A549 (cell line): ENCODE data around the gene CCDC57. TPM values are rescaled to one million over a fixed set of nuclear protein-coding genes. Genes with fewer than 3 reads are reported as not detected.

ENCODE experiments used
- ATAC-seq, 2 experiments: fragments of 200-7000 bp in 1 of 2; fragments of >200 bp in 1 of 2; cut with Nextera tagmentation in 1 of 2; cut with Tn5 transposase in 1 of 2; 3 replicates each; pipeline versions ENCODE4 v1.8.0 to v1.9.1; 2018 to 2020; ENCODE audit warnings: mild to moderate bottlenecking in 1 of 2, moderate library complexity in 1 of 2
- CTCF ChIA-PET: fragments of 300-600 bp; sonication (Branson Sonifier 250); formaldehyde crosslinking; extraction: SDS; loops from one replicate; lab custom pipeline; 2021; ENCODE audit warnings: antibody characterized with exemption, inconsistent platforms; lab: Yijun Ruan, JAX
- POLR2A ChIA-PET: fragments of 350-600 bp; formaldehyde crosslinking; extraction: SDS; loops from one replicate; lab custom pipeline; 2021; ENCODE audit warnings: antibody characterized with exemption, inconsistent platforms; lab: Yijun Ruan, JAX
- DNase-seq, 2 experiments: peaks; one replicate each; pipeline versions ENCODE4 v3.0.0 to v3.0.0-alpha.2; 2011 to 2016; ENCODE audit warnings: low read depth in 1 of 2, low spot score in 1 of 2
- FAIRE-seq: peaks from 2 replicates; lab custom pipeline; 2011; peaks lifted over from hg19 to GRCh38; lab: Jason Lieb, UNC
- H3K27ac ChIP-seq, 2 experiments: fragments of >200 bp; sonication (Bioruptor Twin); formaldehyde crosslinking; 3 replicates each; pipeline ENCODE4 v1.5.1; 2016 to 2017
- H3K4me1 ChIP-seq: fragments of >200 bp; sonication (Bioruptor Twin); formaldehyde crosslinking; 3 replicates; pipeline ENCODE4 v1.6.1; 2016
- H3K4me2 ChIP-seq: fragments of >200 bp; sonication (Bioruptor Twin); formaldehyde crosslinking; 3 replicates; pipeline ENCODE4 v1.6.1; 2016
- H3K4me3 ChIP-seq: fragments of >200 bp; sonication (Bioruptor Twin); formaldehyde crosslinking; 3 replicates; pipeline ENCODE4 v1.5.1; 2016
- H3K9me3 ChIP-seq: fragments of >200 bp; sonication (Bioruptor Twin); formaldehyde crosslinking; 3 replicates; pipeline ENCODE4 v1.6.1; 2016
- BHLHE40 ChIP-seq: IDR thresholded peaks from 2 replicates; pipeline ENCODE4 v1.6.1; 2012; ENCODE audit warnings: low read depth, low read length, inconsistent platforms
- CEBPB ChIP-seq, 2 experiments: fragments of >200 bp in 1 of 2; sonication (Bioruptor Twin) in 1 of 2; formaldehyde crosslinking in 1 of 2; IDR thresholded peaks; 2 replicates each; pipeline ENCODE4 v1.6.1; 2012 to 2016
- CHD2 ChIP-seq: fragments of 150-350 bp; IDR thresholded peaks from 2 replicates; pipeline ENCODE4 v1.6.1; 2014; ENCODE audit warnings: low read length; ENCODE audit not compliant: partially characterized antibody
- CHD4 ChIP-seq: fragments of 200-600 bp; sonication (generic); IDR thresholded peaks from 2 replicates; pipeline ENCODE4 v1.6.1; 2016; ENCODE audit warnings: antibody characterized with exemption, mild to moderate bottlenecking, borderline replicate concordance
- EHF ChIP-seq: fragments of 250-450 bp; sonication (Bioruptor Pico); IDR thresholded peaks from 2 replicates; pipeline ENCODE4 v1.5.0; 2020; ENCODE audit warnings: mild to moderate bottlenecking
- EP300 ChIP-seq, 2 experiments: fragments of >200 bp; sonication (Bioruptor Twin); formaldehyde crosslinking; IDR thresholded peaks; 2 replicates in 1 of 2; 3 replicates in 1 of 2; pipeline ENCODE4 v1.6.1; 2016 to 2017
- ESRRA ChIP-seq: fragments of 150-350 bp; IDR thresholded peaks from 2 replicates; pipeline ENCODE4 v1.6.1; 2014; ENCODE audit warnings: mild to moderate bottlenecking, low read length, borderline replicate concordance
- FOSB ChIP-seq: fragments of 250-450 bp; sonication (Bioruptor Pico); IDR thresholded peaks from 2 replicates; pipeline ENCODE4 v1.5.0; 2020; ENCODE audit warnings: mild to moderate bottlenecking, moderate library complexity
- HEYL ChIP-seq: fragments of 250-450 bp; sonication (Bioruptor Pico); IDR thresholded peaks from 2 replicates; pipeline ENCODE4 v1.8.0; 2021; ENCODE audit warnings: mild to moderate bottlenecking, moderate library complexity
- HOXA7 ChIP-seq: fragments of 250-450 bp; sonication (Bioruptor Pico); IDR thresholded peaks from 2 replicates; pipeline ENCODE4 v1.5.0; 2020; ENCODE audit warnings: mild to moderate bottlenecking, moderate library complexity
- KDM5A ChIP-seq: fragments of 200-600 bp; sonication (generic); IDR thresholded peaks from 2 replicates; pipeline ENCODE4 v1.6.1; 2016; ENCODE audit warnings: antibody characterized with exemption, mild to moderate bottlenecking
- MAFK ChIP-seq: fragments of 450-650 bp; IDR thresholded peaks from 2 replicates; pipeline ENCODE4 v1.6.1; 2014; ENCODE audit not compliant: partially characterized antibody
- MYC ChIP-seq: IDR thresholded peaks from 2 replicates; pipeline ENCODE4 v1.6.1; 2012; ENCODE audit warnings: mild to moderate bottlenecking, inconsistent platforms, low read length, improper control_type of control experiment, borderline replicate concordance
- NFE2L2 ChIP-seq: fragments of 150-350 bp; conservative IDR thresholded peaks from 2 replicates; pipeline ENCODE4 v1.6.1; 2014; ENCODE audit warnings: low read length
- NPAS2 ChIP-seq: fragments of 250-450 bp; sonication (Bioruptor Pico); IDR thresholded peaks from 2 replicates; pipeline ENCODE4 v1.8.0; 2022; ENCODE audit warnings: mild to moderate bottlenecking, moderate library complexity, borderline replicate concordance
- POLR2A ChIP-seq: IDR thresholded peaks from 2 replicates; pipeline ENCODE4 v1.6.1; 2012; ENCODE audit warnings: mild to moderate bottlenecking, low read length
- POLR2AphosphoS2 ChIP-seq: conservative IDR thresholded peaks from 2 replicates; pipeline ENCODE4 v1.6.1; 2012; ENCODE audit warnings: low read length, improper control_type of control experiment, inconsistent platforms
- RAD21 ChIP-seq, 2 experiments: fragments of >200 bp in 1 of 2; sonication (Bioruptor Twin) in 1 of 2; formaldehyde crosslinking in 1 of 2; IDR thresholded peaks in 1 of 2; conservative IDR thresholded peaks in 1 of 2; 2 replicates in 1 of 2; 3 replicates in 1 of 2; pipeline ENCODE4 v1.6.1; 2012 to 2018; ENCODE audit warnings: inconsistent platforms in 1 of 2
- RCOR1 ChIP-seq: fragments of 150-350 bp; IDR thresholded peaks from 2 replicates; pipeline ENCODE4 v1.6.1; 2014; ENCODE audit warnings: antibody characterized with exemption, low read length, low read depth
- RNF2 ChIP-seq: fragments of 200-600 bp; sonication (generic); IDR thresholded peaks from 2 replicates; pipeline ENCODE4 v1.6.1; 2016; ENCODE audit warnings: low read depth, mild to moderate bottlenecking, antibody characterized with exemption, moderate library complexity, borderline replicate concordance
- SMC3 ChIP-seq: fragments of >200 bp; sonication (Bioruptor Twin); formaldehyde crosslinking; IDR thresholded peaks from 3 replicates; pipeline ENCODE4 v1.6.1; 2018; ENCODE audit warnings: inconsistent platforms
- TP53 ChIP-seq: fragments of 250-450 bp; sonication (Bioruptor Pico); IDR thresholded peaks from 2 replicates; pipeline ENCODE4 v1.5.0; 2021; ENCODE audit warnings: mild to moderate bottlenecking, moderate library complexity
- ZC3H11A ChIP-seq: fragments of 450-650 bp; IDR thresholded peaks from 2 replicates; pipeline ENCODE4 v1.6.1; 2014; ENCODE audit warnings: antibody characterized with exemption, mild to moderate bottlenecking
- ZNF302 ChIP-seq: fragments of 250-450 bp; sonication (Bioruptor Pico); IDR thresholded peaks from 2 replicates; pipeline ENCODE4 v1.9.0; 2021; ENCODE audit warnings: inconsistent platforms, mild to moderate bottlenecking, moderate library complexity
- ZSCAN20 ChIP-seq: fragments of 250-450 bp; sonication (Bioruptor Pico); IDR thresholded peaks from 2 replicates; pipeline ENCODE4 v1.8.0; 2022; ENCODE audit warnings: mild to moderate bottlenecking, moderate library complexity
- WGBS: methylation state at CpG from one replicate; pipeline ENCODE4 v1.1.6; 2017; ENCODE audit errors: missing lambda C conversion rate; 5-methylcytosine and 5-hydroxymethylcytosine counted together
- polyA plus RNA-seq, 4 experiments: library from polyadenylated mRNA; depleted of rRNA in 3 of 4; stranded (reverse); fragments of >200 nt; fragmentation: RNase III in 1 of 4; extraction: RNeasy Plus Mini Kit Qiagen cat#74134 plus additional on column Dnase treatment in 1 of 4; gene quantifications; 2 replicates in 3 of 4; 3 replicates in 1 of 4; pipeline ENCODE4 v1.2.3, GENCODE V29; 2011 to 2017
- TF ChIP-seq, protein P1 (sequence below): fragments of 250-450 bp; sonication (Bioruptor Pico); IDR thresholded peaks from 2 replicates; pipeline ENCODE4 v1.5.0; 2021; ENCODE audit warnings: mild to moderate bottlenecking, moderate library complexity, borderline replicate concordance
- TF ChIP-seq, protein P2 (sequence below): IDR thresholded peaks from 2 replicates; pipeline ENCODE4 v1.6.1; 2012
- TF ChIP-seq, protein P3 (sequence below): IDR thresholded peaks from 2 replicates; pipeline ENCODE4 v1.6.1; 2012; ENCODE audit warnings: low read depth, borderline replicate concordance
- TF ChIP-seq, protein P4 (sequence below): fragments of 150-350 bp; IDR thresholded peaks from 2 replicates; pipeline ENCODE4 v1.6.1; 2014; ENCODE audit warnings: low read depth, mild to moderate bottlenecking, low read length
- TF ChIP-seq, protein P5 (sequence below): fragments of >200 bp; sonication (Bioruptor Twin); formaldehyde crosslinking; IDR thresholded peaks from 2 replicates; pipeline ENCODE4 v1.6.1; 2016

Gene CCDC57
- polyA plus RNA-seq, 2 of the 4 experiments (the other 2 are of a cell fraction): 18.2 to 18.5 TPM

DNA sequence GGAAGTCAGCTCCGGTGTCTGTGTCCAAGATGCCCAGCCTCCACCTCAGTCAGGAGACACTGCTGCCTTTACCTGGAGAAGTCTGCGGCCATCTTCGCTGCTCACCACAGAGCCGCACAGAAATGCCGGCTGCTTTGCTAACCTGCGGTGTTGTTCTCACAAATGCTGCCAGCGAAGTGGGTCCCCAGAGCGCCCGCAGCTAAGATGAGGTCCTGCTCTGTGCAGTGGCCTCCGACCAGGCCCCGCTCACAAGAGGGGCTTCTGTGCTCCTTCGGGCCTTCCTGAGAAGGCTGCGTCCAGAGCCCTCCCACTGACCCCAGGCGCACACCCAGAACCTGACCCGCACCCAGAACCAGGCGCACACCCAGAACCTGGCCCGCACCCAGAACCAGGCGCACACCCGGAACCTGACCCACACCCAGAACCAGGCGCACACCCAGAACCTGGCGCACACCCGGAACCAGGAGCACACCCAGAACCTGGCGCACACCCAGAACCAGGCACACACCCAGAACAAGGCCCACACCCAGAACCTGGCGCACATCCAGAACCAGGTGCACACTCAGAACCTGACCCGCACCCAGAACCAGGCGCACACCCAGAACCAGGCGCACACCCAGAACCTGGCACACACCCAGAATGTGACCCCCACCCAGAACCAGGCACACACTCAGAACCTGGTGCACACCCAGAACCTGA is 63.1 kb downstream of the CCDC57 start (continued):
- TF ChIP-seq, protein P1, sequence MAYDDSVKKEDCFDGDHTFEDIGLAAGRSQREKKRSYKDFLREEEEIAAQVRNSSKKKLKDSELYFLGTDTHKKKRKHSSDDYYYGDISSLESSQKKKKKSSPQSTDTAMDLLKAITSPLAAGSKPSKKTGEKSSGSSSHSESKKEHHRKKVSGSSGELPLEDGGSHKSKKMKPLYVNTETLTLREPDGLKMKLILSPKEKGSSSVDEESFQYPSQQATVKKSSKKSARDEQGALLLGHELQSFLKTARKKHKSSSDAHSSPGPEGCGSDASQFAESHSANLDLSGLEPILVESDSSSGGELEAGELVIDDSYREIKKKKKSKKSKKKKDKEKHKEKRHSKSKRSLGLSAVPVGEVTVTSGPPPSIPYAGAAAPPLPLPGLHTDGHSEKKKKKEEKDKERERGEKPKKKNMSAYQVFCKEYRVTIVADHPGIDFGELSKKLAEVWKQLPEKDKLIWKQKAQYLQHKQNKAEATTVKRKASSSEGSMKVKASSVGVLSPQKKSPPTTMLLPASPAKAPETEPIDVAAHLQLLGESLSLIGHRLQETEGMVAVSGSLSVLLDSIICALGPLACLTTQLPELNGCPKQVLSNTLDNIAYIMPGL (CRISPR knock-in tag): no peak

DNA sequence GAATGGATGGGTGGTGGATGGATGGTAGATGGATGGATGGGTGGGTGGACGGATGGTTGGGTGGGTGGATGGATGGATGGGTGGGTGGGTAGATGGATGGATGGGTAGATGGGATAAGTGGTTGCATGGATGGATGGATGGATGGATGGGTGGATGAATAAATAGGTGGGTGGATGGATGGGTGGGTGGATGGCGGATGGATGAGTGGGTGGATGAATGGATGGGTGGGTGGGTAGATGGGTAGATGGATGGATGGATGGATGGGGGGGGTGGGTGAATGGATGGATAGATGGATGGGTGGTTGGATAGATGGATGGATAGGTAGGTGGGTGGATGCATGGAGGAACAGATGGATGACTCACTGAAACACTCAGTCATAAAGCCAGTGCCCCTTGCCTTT is 63.6 kb downstream of the CCDC57 start:
- ChIA-PET CTCF (no interaction called here), POLR2A (no interaction called here)
- DNase-seq (no peak), ATAC-seq (no peak; a peak in 1 of 6 replicates), FAIRE-seq (no peak)
- no peaks in the 10 kb centered on the region for H3K9me3 ChIP-seq
- H3K4me3 ChIP-seq: no peak overlapping the region
- H3K4me1 ChIP-seq: no peaks in the 10 kb centered on the region
- no peak overlapping the region for H3K4me2 ChIP-seq
- WGBS: 100% methylated on average over 1 of the region's 2 CpGs
- TF ChIP-seq ZC3H11A (no peak), MAFK (no peak), HOXA7 (CRISPR knock-in tag) (no peak), FOSB (CRISPR knock-in tag) (no peak), CEBPB (IDR thresholded peaks at IDR 0.05) (no peak), RCOR1 (no peak), CHD4 (no peak), MYC (no peak), TP53 (CRISPR knock-in tag) (no peak), EP300 (IDR thresholded peaks at IDR 0.05) (no peak), ZNF302 (CRISPR knock-in tag) (no peak), BHLHE40 (no peak), EHF (CRISPR knock-in tag) (no peak), POLR2A (no peak), RAD21 (conservative IDR thresholded peaks at IDR 0.05 in 1 of 2, IDR thresholded peaks at IDR 0.05 in 1 of 2) (no peak)
- TF ChIP-seq, protein P2, sequence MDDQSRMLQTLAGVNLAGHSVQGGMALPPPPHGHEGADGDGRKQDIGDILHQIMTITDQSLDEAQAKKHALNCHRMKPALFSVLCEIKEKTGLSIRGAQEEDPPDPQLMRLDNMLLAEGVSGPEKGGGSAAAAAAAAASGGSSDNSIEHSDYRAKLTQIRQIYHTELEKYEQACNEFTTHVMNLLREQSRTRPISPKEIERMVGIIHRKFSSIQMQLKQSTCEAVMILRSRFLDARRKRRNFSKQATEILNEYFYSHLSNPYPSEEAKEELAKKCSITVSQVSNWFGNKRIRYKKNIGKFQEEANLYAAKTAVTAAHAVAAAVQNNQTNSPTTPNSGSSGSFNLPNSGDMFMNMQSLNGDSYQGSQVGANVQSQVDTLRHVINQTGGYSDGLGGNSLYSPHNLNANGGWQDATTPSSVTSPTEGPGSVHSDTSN: no peak
- TF ChIP-seq, all 56 proteins: peak for 0
- H3K27ac ChIP-seq: no peak overlapping the region

DNA sequence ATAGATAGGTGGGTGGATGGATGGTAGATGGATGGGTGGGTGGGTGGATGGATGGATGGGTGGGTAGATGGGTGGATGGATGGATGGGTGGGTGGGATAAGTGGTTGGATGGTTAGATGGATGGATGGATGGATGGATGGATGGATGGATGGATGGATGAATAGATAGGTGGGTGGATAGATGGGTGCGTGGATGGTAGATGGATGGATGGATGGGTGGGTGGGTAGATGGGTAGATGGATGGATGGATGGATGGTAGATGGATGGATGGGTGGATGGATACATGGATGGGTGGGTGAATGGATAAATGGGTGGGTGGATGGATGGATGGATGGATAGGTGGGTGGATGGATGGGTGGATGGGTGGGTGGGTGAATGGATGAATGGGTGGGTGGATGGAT is 64.6 kb downstream of the CCDC57 start:
- Histone ChIP-seq H3K27ac (no peak overlapping the region), H3K4me3 (no peak overlapping the region), H3K9me3 (no peaks in the 10 kb centered on the region), H3K4me2 (no peak overlapping the region), H3K4me1 (no peaks in the 10 kb centered on the region)
- FAIRE-seq: no peak
- ATAC-seq: no peak
- no peak for TF ChIP-seq NFE2L2
- TF ChIP-seq, protein P3, sequence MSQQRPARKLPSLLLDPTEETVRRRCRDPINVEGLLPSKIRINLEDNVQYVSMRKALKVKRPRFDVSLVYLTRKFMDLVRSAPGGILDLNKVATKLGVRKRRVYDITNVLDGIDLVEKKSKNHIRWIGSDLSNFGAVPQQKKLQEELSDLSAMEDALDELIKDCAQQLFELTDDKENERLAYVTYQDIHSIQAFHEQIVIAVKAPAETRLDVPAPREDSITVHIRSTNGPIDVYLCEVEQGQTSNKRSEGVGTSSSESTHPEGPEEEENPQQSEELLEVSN: no peak
- TF ChIP-seq KDM5A: no peak
- TF ChIP-seq POLR2AphosphoS2: no peak
- TF ChIP-seq CHD2: no peak
- no peak for TF ChIP-seq NPAS2
- no peak for TF ChIP-seq HEYL (CRISPR knock-in tag)
- TF ChIP-seq, protein P2: no peak
- TF ChIP-seq, protein P4, sequence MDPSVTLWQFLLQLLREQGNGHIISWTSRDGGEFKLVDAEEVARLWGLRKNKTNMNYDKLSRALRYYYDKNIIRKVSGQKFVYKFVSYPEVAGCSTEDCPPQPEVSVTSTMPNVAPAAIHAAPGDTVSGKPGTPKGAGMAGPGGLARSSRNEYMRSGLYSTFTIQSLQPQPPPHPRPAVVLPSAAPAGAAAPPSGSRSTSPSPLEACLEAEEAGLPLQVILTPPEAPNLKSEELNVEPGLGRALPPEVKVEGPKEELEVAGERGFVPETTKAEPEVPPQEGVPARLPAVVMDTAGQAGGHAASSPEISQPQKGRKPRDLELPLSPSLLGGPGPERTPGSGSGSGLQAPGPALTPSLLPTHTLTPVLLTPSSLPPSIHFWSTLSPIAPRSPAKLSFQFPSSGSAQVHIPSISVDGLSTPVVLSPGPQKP: no peak
- TF ChIP-seq SMC3: no peak
- no peak for TF ChIP-seq ESRRA
- TF ChIP-seq, protein P5, sequence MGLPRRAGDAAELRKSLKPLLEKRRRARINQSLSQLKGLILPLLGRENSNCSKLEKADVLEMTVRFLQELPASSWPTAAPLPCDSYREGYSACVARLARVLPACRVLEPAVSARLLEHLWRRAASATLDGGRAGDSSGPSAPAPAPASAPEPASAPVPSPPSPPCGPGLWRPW: no peak
- no peak for TF ChIP-seq TP53 (CRISPR knock-in tag)
- TF ChIP-seq RNF2: no peak
- no peak for TF ChIP-seq ZSCAN20 (CRISPR knock-in tag)
- DNase-seq: no peak
- ChIA-PET POLR2A (no interaction called here), CTCF (no interaction called here)
- WGBS: 89% methylated on average over 1 of the region's 1 CpG
